Measurements from ENCODE around the gene TMEM18.

The TMEM18 gene

DNA sequence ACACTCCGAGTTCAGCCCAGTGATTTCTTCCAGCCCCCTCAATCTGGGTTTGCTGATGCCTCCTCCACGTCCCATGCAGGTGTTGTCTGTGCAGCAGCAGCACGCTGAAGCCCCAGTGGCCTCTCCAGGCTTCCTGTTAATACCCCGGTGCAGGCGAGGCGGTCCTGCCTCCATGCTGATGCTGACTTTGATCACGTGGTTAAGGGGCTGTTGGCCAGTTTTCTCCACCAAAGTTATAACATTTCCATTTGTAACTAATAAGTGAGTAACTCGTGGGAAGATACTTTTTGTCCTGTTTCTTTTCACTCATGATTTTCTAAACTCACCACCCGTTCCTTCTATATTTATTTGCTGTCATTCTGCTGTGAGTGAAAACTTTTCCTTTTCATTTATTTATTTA lies 42.5 kb upstream of the TMEM18 start:
- Histone ChIP-seq H3K4me3 (ENCODE audit: low read depth, low read length) (no peak overlapping the region), H3K36me3 (replicated peaks) (no peaks in the 10 kb centered on the region), H3K27ac (no peak overlapping the region), H3K27me3 (replicated peaks) (no peaks in the 10 kb centered on the region)
- DNase-seq = no peak
- in situ Hi-C loops (cut with HindIII; ENCODE audit: low pct_ligation_motif_present, low sequenced_read_pairs) = no loop called here
- no peak for TF ChIP-seq CTCF (IDR thresholded peaks at IDR 0.05; ENCODE audit: low read depth, low read length, missing control alignments)

- H3K36me3 ChIP-seq (replicated peaks) = no peaks in the 10 kb centered on the region
- in situ Hi-C loops (cut with HindIII; ENCODE audit: low pct_ligation_motif_present, low sequenced_read_pairs) = no loop called here
- no peak overlapping the region for H3K27ac ChIP-seq
- H3K27me3 ChIP-seq (replicated peaks) = no peaks in the 10 kb centered on the region
- no peak for DNase-seq
- H3K4me3 ChIP-seq (ENCODE audit: low read depth, low read length) = no peak overlapping the region
- no peak for TF ChIP-seq CTCF (IDR thresholded peaks at IDR 0.05; ENCODE audit: low read depth, low read length, missing control alignments)
These were observed 42.0 kb upstream of the TMEM18 start for GRCh38 chr2:719191-719590.

- TF ChIP-seq CTCF (IDR thresholded peaks at IDR 0.05; ENCODE audit: low read depth, low read length, missing control alignments) = no peak
- Histone ChIP-seq H3K27me3 (replicated peaks) (no peaks in the 10 kb centered on the region), H3K27ac (no peak overlapping the region), H3K36me3 (replicated peaks) (no peaks in the 10 kb centered on the region), H3K4me3 (ENCODE audit: low read depth, low read length) (no peak overlapping the region)
- in situ Hi-C loops (cut with HindIII; ENCODE audit: low pct_ligation_motif_present, low sequenced_read_pairs) = no loop called here
- no peak for DNase-seq
These were observed 40.5 kb upstream of the TMEM18 start for GRCh38 chr2:717661-718060.

DNA sequence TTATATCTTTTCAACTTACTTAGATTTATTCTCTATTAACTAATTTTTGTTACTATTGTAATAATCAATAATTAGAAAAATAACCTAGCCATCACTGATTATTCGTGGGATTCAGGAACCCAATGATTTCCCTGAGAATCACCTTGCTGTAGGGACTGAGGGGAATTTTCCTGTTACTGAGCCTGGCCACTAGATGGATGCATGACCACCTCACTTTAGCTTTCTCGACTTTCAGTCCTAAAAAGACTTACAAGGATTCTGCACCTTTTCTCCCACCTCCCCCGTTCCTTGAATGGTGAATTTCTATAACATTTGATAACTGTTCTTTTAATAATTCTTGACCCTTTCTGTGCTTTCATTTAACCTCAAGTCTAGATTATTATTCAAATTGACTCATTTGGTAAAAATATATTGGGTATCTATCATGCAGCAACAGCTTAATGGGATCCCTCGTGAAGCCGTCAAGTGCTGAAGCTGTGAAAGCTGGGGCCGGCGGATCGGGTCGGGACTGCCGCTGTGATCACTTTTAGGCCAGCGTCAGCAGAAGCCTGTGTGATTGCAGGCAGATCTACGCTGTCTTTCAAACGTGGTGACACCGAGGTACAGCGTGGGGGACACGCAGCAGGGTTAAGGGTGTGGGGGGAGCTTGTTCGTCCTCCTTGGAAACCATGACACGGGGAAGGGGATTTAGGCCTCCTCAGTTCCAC lies 38.8 kb upstream of the TMEM18 start:
- in situ Hi-C loops (cut with HindIII; ENCODE audit: low pct_ligation_motif_present, low sequenced_read_pairs) = no loop called here
- Histone ChIP-seq H3K36me3 (replicated peaks) (no peaks in the 10 kb centered on the region), H3K4me3 (ENCODE audit: low read depth, low read length) (no peak overlapping the region), H3K27me3 (replicated peaks) (no peaks in the 10 kb centered on the region), H3K27ac (no peak overlapping the region)
- DNase-seq = peak; percentile 5
- peak; percentile 62 for TF ChIP-seq CTCF (IDR thresholded peaks at IDR 0.05; ENCODE audit: low read depth, low read length, missing control alignments)

GRCh38 chr2:715038-715437 lies 37.8 kb upstream of the TMEM18 start:
- no peak overlapping the region for H3K4me3 ChIP-seq (ENCODE audit: low read depth, low read length)
- TF ChIP-seq CTCF (IDR thresholded peaks at IDR 0.05; ENCODE audit: low read depth, low read length, missing control alignments) = no peak
- no peak overlapping the region for H3K27ac ChIP-seq
- no peaks in the 10 kb centered on the region for H3K27me3 ChIP-seq (replicated peaks)
- no peak for DNase-seq
- H3K36me3 ChIP-seq (replicated peaks) = no peaks in the 10 kb centered on the region
- in situ Hi-C loops (cut with HindIII; ENCODE audit: low pct_ligation_motif_present, low sequenced_read_pairs) = no loop called here
